SK-N-MC (cell line): ENCODE results near the gene CXCL10.

Experiments
- DNase-seq: peaks from one replicate; pipeline ENCODE4 v3.0.0-alpha.2; 2011; ENCODE audit warnings: low read depth, low spot score
- H3K27ac ChIP-seq: fragments of 200-600 bp; sonication (generic); 2 replicates; pipeline ENCODE4 v1.5.1; 2016; ENCODE audit warnings: mixed run types
- H3K36me3 ChIP-seq: fragments of 200-600 bp; sonication (generic); 2 replicates; pipeline ENCODE4 v1.6.1; 2017; ENCODE audit warnings: antibody characterized with exemption, low read length, mixed read lengths; ENCODE audit not compliant: insufficient read depth
- H3K4me3 ChIP-seq: fragments of 200-600 bp; sonication (generic); 2 replicates; pipeline ENCODE4 v1.5.1; 2016
- H3K9ac ChIP-seq: fragments of 200-600 bp; sonication (generic); 2 replicates; pipeline ENCODE4 v1.8.0; 2017; ENCODE audit warnings: mixed run types, mixed read lengths; ENCODE audit not compliant: insufficient read length
- H3K9me3 ChIP-seq: fragments of 200-600 bp; sonication (generic); 2 replicates; pipeline ENCODE4 v1.6.1; 2017; ENCODE audit warnings: low read depth, mild to moderate bottlenecking, antibody characterized with exemption, low read length, moderate library complexity, mixed read lengths
- EZH2 ChIP-seq: fragments of 200-600 bp; sonication (generic); IDR thresholded peaks from one replicate; pipeline ENCODE4 v1.6.1; 2017; ENCODE audit warnings: antibody characterized with exemption
- FOXP2 ChIP-seq: optimal IDR thresholded peaks from 2 replicates; pipeline ENCODE3; 2011; ENCODE audit warnings: mild to moderate bottlenecking, moderate library complexity; ENCODE audit not compliant: insufficient read depth; ENCODE audit errors: extremely low read length, control extremely low read depth
- POLR2AphosphoS5 ChIP-seq: IDR thresholded peaks from 2 replicates; pipeline ENCODE4 v1.6.1; 2012; ENCODE audit warnings: mild to moderate bottlenecking, low read depth, low read length, borderline replicate concordance

CXCL10 gene

GRCh38 chr4:76036855-76037254 lies 13.6 kb upstream of the CXCL10 start:
- Histone ChIP-seq H3K36me3 (no peaks in the 10 kb centered on the region), H3K27ac (no peak overlapping the region), H3K9me3 (no peaks in the 10 kb centered on the region), H3K4me3 (no peak overlapping the region), H3K9ac (no peak overlapping the region)
- TF ChIP-seq POLR2AphosphoS5: no peak
- no peak for TF ChIP-seq FOXP2
- TF ChIP-seq EZH2: no peak
- no peak for DNase-seq

GRCh38 chr4:76035799-76036380 lies 12.6 kb upstream of the CXCL10 start, which contains the start of gene CXCL11:
CXCL11 (minus strand) TSS chr4:76036070; CDS start chr4:76035987, 83 bp downstream.
- no peak for DNase-seq
- Histone ChIP-seq H3K4me3 (peak within 1 kb of the TSS; percentile 47), H3K27ac (peak within 1 kb of the TSS; percentile 77), H3K9ac (peak within 1 kb of the TSS; percentile 4), H3K36me3 (no peaks in the 10 kb centered on the region), H3K9me3 (no peaks in the 10 kb centered on the region)
- TF ChIP-seq EZH2 (no peak), FOXP2 (no peak), POLR2AphosphoS5 (no peak)

- Histone ChIP-seq H3K27ac (peak overlapping the region; percentile 77), H3K4me3 (peak overlapping the region; percentile 47), H3K9ac (peak overlapping the region; percentile 4), H3K9me3 (no peaks in the 10 kb centered on the region), H3K36me3 (no peaks in the 10 kb centered on the region)
- no peak for DNase-seq
- TF ChIP-seq FOXP2: no peak
- TF ChIP-seq EZH2: no peak
- no peak for TF ChIP-seq POLR2AphosphoS5
Measured at GRCh38 chr4:76035141-76035540, 11.8 kb upstream of the CXCL10 start.

- no peak for DNase-seq
- Histone ChIP-seq H3K9ac (peak overlapping the region; percentile 23), H3K4me3 (peak overlapping the region; percentile 73), H3K27ac (peak overlapping the region; percentile 77), H3K9me3 (no peaks in the 10 kb centered on the region), H3K36me3 (no peaks in the 10 kb centered on the region)
- no peak for TF ChIP-seq POLR2AphosphoS5
- no peak for TF ChIP-seq FOXP2
- TF ChIP-seq EZH2: no peak
Measured at GRCh38 chr4:76029300-76029699, 6.0 kb upstream of the CXCL10 start.

GRCh38 chr4:76028350-76028765 lies 5.1 kb upstream of the CXCL10 start:
- peak overlapping the region; percentile 77 for H3K27ac ChIP-seq
- peak overlapping the region; percentile 58 for H3K9ac ChIP-seq
- no peak for DNase-seq
- H3K9me3 ChIP-seq: no peaks in the 10 kb centered on the region
- no peak for TF ChIP-seq POLR2AphosphoS5
- TF ChIP-seq EZH2: no peak
- no peak for TF ChIP-seq FOXP2
- H3K36me3 ChIP-seq: no peaks in the 10 kb centered on the region
- peak overlapping the region; percentile 73 for H3K4me3 ChIP-seq

- Histone ChIP-seq H3K9me3 (no peaks in the 10 kb centered on the region), H3K9ac (no peak overlapping the region), H3K36me3 (no peaks in the 10 kb centered on the region), H3K4me3 (no peak overlapping the region), H3K27ac (no peak overlapping the region)
- TF ChIP-seq FOXP2 (no peak), EZH2 (no peak), POLR2AphosphoS5 (no peak)
- DNase-seq: no peak
Measured at GRCh38 chr4:76024065-76024464, 768 bp upstream of the CXCL10 start.

GRCh38 chr4:76022677-76023076 lies 620 bp downstream of the CXCL10 start:
- TF ChIP-seq FOXP2 (no peak), POLR2AphosphoS5 (no peak), EZH2 (no peak)
- no peaks in the 10 kb centered on the region for H3K36me3 ChIP-seq
- DNase-seq: no peak
- H3K9ac ChIP-seq: no peak overlapping the region
- no peak overlapping the region for H3K4me3 ChIP-seq
- H3K27ac ChIP-seq: no peak overlapping the region
- no peaks in the 10 kb centered on the region for H3K9me3 ChIP-seq

GRCh38 chr4:76022031-76022430 lies 1.3 kb downstream of the CXCL10 start:
- H3K9me3 ChIP-seq: no peaks in the 10 kb centered on the region
- H3K4me3 ChIP-seq: no peak overlapping the region
- no peak for DNase-seq
- no peaks in the 10 kb centered on the region for H3K36me3 ChIP-seq
- H3K9ac ChIP-seq: no peak overlapping the region
- no peak overlapping the region for H3K27ac ChIP-seq
- no peak for TF ChIP-seq FOXP2
- TF ChIP-seq EZH2: no peak
- no peak for TF ChIP-seq POLR2AphosphoS5

GRCh38 chr4:76017056-76017686 lies 6.1 kb downstream of the CXCL10 start:
- Histone ChIP-seq H3K9ac (no peak overlapping the region), H3K27ac (no peak overlapping the region), H3K9me3 (no peaks in the 10 kb centered on the region), H3K36me3 (no peaks in the 10 kb centered on the region), H3K4me3 (no peak overlapping the region)
- TF ChIP-seq FOXP2 (no peak), POLR2AphosphoS5 (no peak), EZH2 (no peak)
- no peak for DNase-seq
